Effector memory CD4-positive, alpha-beta T cell (primary cell): ENCODE measurements around the gene NDRG2.

Experiments
- DNase-seq, 3 donors: peaks; one replicate each; pipeline ENCODE4 v3.0.0-alpha.2; 2020
- H3K27ac ChIP-seq: 2 replicates; pipeline ENCODE4 v1.7.0; 2013; ENCODE audit warnings: mild to moderate bottlenecking, low read length, moderate library complexity; ENCODE audit not compliant: insufficient read depth, poor library complexity, severe bottlenecking
- H3K27me3 ChIP-seq: replicated peaks from 2 replicates; pipeline ENCODE4 v1.7.0; 2013; ENCODE audit warnings: mild to moderate bottlenecking, low read length; ENCODE audit not compliant: insufficient read depth, control insufficient read depth, poor library complexity, severe bottlenecking
- H3K36me3 ChIP-seq: 2 replicates; pipeline ENCODE4 v1.7.0; 2013; ENCODE audit warnings: mild to moderate bottlenecking, low read length, moderate library complexity; ENCODE audit not compliant: control insufficient read depth, insufficient read depth
- H3K4me1 ChIP-seq: 2 replicates; pipeline ENCODE4 v1.7.0; 2013; ENCODE audit warnings: low read length, mild to moderate bottlenecking; ENCODE audit not compliant: control insufficient read depth, insufficient read depth, poor library complexity, severe bottlenecking
- H3K4me3 ChIP-seq: 2 replicates; pipeline ENCODE4 v1.7.0; 2013; ENCODE audit warnings: low read length, low read depth, mild to moderate bottlenecking; ENCODE audit not compliant: insufficient read depth, poor library complexity, severe bottlenecking
- H3K9me3 ChIP-seq: 2 replicates; pipeline ENCODE4 v1.7.0; 2013; ENCODE audit warnings: mild to moderate bottlenecking, low read length, moderate library complexity; ENCODE audit not compliant: control insufficient read depth

The NDRG2 gene

GRCh38 chr14:20978687-20979086 is 46.2 kb downstream of the NDRG2 start:
- H3K4me3 ChIP-seq = no peak overlapping the region
- no peaks in the 10 kb centered on the region for H3K36me3 ChIP-seq
- no peak overlapping the region for H3K27ac ChIP-seq
- no peaks in the 10 kb centered on the region for H3K27me3 ChIP-seq
- no peak for DNase-seq
- H3K9me3 ChIP-seq = no peaks in the 10 kb centered on the region
- no peaks in the 10 kb centered on the region for H3K4me1 ChIP-seq

- Histone ChIP-seq H3K27me3 (no peaks in the 10 kb centered on the region), H3K36me3 (no peaks in the 10 kb centered on the region)
- no peak for DNase-seq
Observed at GRCh38 chr14:20976291-20976690, 48.6 kb downstream of the NDRG2 start.

GRCh38 chr14:20973501-20973900 is 51.4 kb downstream of the NDRG2 start:
- H3K36me3 ChIP-seq = no peaks in the 10 kb centered on the region
- no peaks in the 10 kb centered on the region for H3K27me3 ChIP-seq
- DNase-seq = no peak
- peaks cover 3% of the 10 kb centered on the region for H3K4me1 ChIP-seq
- H3K4me3 ChIP-seq = no peak overlapping the region
- H3K9me3 ChIP-seq = no peaks in the 10 kb centered on the region
- H3K27ac ChIP-seq = no peak overlapping the region

More at GRCh38 chr14:20976291-20976690, 48.6 kb downstream of the NDRG2 start:
- no peaks in the 10 kb centered on the region for H3K4me1 ChIP-seq
- no peaks in the 10 kb centered on the region for H3K9me3 ChIP-seq
- H3K27ac ChIP-seq = no peak overlapping the region
- H3K4me3 ChIP-seq = no peak overlapping the region

GRCh38 chr14:20971705-20972021 is 53.2 kb downstream of the NDRG2 start:
- Histone ChIP-seq H3K4me3 (peak overlapping the region; percentile 61), H3K27ac (no peak overlapping the region)

GRCh38 chr14:20970983-20971704 is 53.7 kb downstream of the NDRG2 start:
- Histone ChIP-seq H3K9me3 (no peaks in the 10 kb centered on the region), H3K27ac (no peak overlapping the region), H3K36me3 (no peaks in the 10 kb centered on the region), H3K27me3 (peaks cover 5% of the 10 kb centered on the region), H3K4me3 (peak overlapping the region; percentile 61), H3K4me1 (peaks cover 3% of the 10 kb centered on the region)
- peak; percentile 54 to 65 (median 60) for DNase-seq

More at GRCh38 chr14:20971705-20972021, 53.2 kb downstream of the NDRG2 start:
- peaks cover 5% of the 10 kb centered on the region for H3K27me3 ChIP-seq
- no peak for DNase-seq
- H3K9me3 ChIP-seq = no peaks in the 10 kb centered on the region
- no peaks in the 10 kb centered on the region for H3K36me3 ChIP-seq
- peaks cover 3% of the 10 kb centered on the region for H3K4me1 ChIP-seq

GRCh38 chr14:20970647-20970982 is 54.2 kb downstream of the NDRG2 start:
- Histone ChIP-seq H3K9me3 (no peaks in the 10 kb centered on the region), H3K36me3 (no peaks in the 10 kb centered on the region), H3K27ac (no peak overlapping the region), H3K4me1 (peaks cover 3% of the 10 kb centered on the region), H3K27me3 (peaks cover 5% of the 10 kb centered on the region), H3K4me3 (peak overlapping the region; percentile 61)
- no peak for DNase-seq

- Histone ChIP-seq H3K4me3 (no peak overlapping the region), H3K36me3 (no peaks in the 10 kb centered on the region), H3K9me3 (no peaks in the 10 kb centered on the region), H3K4me1 (peaks cover 3% of the 10 kb centered on the region), H3K27me3 (peaks cover 5% of the 10 kb centered on the region), H3K27ac (no peak overlapping the region)
- no peak for DNase-seq
Observed at GRCh38 chr14:20969336-20969735, 55.5 kb downstream of the NDRG2 start.
